NOMO-1 treated with dmso at 0.1 percent for 144 hours (cell line): ENCODE results near the gene TNS3.
A peak's percentile ranks its signal among the peaks of the same experiment; 100 is the strongest.

Experiments used
- DNase-seq: peaks from one replicate; lab custom pipeline; 2025; ENCODE audit not compliant: unreplicated experiment; lab: John Stamatoyannopoulos, UW

TNS3 gene

DNA sequence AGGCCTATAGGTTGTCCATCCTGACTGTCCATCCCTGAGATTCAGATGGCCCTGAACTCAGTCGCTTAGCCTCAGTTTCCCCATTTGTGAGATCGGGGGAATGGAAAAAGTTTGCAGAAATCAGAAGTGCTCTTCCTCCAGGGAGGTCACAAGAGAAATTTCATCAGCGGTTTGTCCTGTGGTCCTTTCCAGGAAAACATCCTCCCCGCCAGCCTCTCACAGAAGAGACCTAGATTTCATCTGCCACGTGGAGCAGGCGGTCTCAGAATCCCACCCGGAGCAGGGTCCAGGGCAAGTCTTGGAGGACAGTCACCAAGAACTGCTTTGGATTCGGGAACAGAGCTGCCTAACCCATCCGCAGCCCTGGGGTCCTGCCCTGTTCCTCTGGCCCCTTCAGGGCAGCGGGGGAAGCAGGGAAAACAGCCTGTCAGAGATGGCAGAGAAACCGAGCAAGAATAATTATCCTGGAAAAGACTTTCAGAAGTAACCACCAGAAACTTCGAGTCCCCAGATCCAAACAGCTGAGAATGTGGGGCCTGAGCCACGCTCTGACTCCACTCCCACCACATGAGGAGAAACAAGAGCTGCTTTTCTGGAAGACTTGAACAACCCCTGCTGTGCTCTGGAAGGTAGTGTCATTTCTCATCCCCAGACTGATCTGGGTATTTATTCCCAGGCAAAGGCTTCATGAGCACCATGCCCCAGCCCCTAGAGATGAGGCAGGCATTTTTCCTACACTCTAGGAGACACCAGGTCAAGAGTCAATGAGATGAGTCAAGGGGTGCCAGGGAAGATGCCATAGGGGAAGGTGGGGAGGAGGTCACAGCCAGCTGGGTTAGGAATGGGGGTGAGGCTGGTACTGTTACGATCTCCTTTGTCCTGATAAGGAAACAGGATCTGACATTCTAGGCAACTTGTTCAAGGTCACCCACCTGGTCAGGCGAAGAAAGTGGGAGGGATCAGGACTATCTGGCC, 1.1 kb upstream of the TNS3 start:
- DNase-seq, result no peak

DNA sequence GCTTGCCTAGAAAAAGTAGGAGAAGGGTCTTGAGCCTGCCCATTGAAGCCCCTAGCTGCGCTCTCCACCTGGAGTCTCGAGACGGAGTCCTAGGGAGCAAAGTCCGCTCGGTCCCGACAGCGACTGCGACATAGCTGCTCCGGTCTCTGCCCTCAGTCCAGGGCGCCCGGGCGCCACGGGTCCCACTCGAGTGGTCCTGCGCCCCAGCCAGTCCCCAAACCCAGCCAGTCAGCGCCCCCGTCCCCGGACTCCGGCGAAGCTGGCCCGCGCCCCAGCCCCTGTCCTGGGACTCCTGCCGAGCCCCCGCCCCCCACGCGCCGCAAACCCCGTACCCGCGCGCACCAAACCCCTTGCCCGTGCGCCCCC, 490 bp downstream of the TNS3 start:
- DNase-seq, result no peak

GRCh38 chr7:47580811-47581331, 1.0 kb downstream of the TNS3 start:
- DNase-seq, result peak; percentile 21

DNA sequence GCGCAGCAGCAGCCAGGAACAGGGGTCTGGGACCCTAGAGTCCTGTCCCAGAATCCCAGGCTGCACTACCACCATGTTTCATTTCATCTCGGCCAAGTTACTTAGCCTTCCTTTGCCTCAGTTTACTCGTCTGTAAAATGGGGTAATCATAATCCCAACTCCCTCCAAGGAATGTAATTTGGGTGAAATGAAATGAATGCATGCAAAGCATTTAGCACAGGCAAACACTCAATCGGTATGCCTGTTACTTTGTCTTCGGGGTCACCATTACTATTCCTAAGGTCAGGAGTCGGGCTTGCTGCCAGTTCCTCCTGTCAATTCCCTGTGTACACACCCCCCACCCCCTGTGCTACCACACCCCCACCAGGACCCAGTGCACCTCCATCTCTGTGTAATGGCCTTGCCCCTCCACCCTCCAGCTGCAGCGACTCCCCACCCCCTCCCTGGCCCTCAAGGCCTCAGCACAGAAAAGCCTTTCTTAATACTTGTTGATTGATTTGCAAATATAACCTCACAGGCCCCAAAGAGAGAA, 1.7 kb downstream of the TNS3 start:
- no peak for DNase-seq

- no peak for DNase-seq
These were observed 2.5 kb downstream of the TNS3 start for GRCh38 chr7:47579458-47579857.

- DNase-seq, result no peak
These were observed 3.2 kb downstream of the TNS3 start for GRCh38 chr7:47578579-47579270.

DNA sequence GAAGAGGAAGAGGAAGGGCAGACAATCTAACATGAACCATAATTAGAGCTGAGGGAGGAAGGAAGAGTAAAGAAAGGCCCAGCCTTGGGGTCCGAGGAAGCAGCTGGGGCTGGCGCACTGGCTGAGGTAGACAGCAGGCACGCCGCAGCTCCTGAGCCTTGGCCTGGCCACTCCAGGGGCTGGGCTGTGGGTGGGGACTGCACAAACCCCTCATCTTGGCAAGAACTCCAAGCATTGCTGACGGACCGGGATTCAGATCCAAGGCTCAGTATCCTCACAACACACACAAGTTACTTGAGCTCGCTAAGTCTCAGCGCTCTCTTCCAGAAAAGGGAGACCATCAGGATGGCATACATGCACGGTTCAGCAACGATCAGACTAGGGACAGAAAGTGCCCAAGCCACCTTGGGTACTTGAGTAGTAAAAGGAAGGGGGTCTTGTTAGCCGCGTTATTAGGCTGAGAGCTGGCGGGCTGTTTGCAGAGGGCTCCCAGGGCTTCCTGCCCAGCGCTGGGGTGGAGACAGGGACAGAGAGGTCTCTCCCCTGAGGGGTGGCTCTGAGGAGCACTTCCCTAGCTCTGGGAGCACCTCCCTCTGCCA, 4.5 kb downstream of the TNS3 start:
- peak; percentile 53 for DNase-seq

- no peak for DNase-seq
These were observed 5.0 kb downstream of the TNS3 start for GRCh38 chr7:47576866-47577306.

GRCh38 chr7:47576031-47576865, 5.7 kb downstream of the TNS3 start:
- peak; percentile 16 for DNase-seq

DNA sequence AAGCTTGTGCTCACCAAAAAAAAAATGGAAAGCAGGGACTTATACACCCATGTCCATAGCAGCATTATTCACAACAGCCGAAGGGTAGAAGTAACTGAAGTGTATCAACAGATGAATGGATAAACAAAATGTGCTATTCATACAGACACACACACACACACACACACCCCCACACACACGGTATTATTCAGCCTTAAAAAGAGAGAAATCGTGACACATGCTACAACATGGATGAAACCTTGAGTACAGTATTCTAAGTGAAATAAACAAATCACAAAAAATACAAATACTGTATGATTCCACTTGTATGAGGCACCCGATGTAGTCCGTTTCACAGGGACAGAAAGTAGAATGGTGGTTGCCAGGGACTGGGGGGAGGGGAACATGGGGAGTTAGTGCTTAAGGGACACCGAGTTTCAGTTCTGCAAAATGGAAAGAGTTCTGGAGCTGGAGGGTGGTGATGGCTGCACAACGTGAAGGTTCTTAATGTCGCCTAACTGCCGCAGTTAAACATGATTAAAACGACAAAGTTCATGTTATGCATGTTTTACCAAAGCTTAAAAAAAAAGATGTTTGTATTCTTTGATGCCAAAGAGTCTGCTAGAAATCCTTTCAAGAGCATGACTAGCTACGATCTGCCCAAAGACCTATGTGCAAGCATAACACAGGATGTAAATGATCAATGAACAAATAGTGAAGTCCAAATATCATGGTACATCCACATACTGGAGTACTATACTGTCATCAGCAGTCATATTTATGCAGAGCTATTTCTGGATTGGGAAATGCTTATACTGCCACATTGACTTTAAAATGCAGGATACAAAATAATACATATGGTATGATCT, 7.2 kb downstream of the TNS3 start:
- peak; percentile 98 for DNase-seq

- peak; percentile 52 for DNase-seq
These were observed 8.0 kb downstream of the TNS3 start for GRCh38 chr7:47573758-47574481.

DNA sequence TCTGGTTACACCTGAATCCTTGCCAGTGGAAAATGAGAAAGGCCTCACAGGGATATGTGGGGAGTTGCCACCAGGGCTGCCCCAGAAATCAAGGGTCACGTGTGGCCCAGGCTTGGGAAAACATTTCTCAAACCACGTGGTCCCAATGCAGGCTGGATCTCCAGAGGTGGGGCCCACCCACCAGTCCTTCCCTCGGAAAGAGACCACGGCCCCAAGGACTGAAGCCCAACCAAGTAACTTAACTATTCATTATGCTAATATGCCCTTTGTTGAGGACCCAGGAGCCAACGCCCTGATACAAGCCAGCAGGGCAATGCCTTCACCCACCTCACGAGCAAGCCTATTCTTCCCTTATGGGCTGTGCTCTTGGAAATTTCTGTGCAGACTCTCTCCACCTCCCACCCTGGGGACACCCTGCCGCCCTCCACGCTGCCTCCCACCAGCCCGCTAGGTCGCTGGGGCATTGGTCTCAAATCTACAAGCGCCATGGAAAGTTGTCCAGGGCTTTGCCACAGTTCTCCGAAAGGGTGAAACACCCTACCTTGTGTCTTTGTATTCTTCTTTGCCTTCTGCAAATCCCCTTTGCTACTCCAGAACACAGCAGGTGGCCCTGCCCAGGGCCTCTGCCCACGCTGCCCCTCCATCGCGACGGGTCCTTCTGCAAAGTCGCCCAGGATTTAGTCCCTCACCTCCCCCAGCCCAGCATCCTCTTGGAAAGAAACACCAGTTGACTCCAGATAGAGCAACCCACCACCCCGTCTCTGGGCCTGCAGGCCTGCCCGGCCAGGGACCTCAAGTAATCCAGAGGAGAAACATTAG, 8.8 kb downstream of the TNS3 start:
- no peak for DNase-seq

GRCh38 chr7:47572094-47572445, 9.8 kb downstream of the TNS3 start:
- DNase-seq, result no peak

DNA sequence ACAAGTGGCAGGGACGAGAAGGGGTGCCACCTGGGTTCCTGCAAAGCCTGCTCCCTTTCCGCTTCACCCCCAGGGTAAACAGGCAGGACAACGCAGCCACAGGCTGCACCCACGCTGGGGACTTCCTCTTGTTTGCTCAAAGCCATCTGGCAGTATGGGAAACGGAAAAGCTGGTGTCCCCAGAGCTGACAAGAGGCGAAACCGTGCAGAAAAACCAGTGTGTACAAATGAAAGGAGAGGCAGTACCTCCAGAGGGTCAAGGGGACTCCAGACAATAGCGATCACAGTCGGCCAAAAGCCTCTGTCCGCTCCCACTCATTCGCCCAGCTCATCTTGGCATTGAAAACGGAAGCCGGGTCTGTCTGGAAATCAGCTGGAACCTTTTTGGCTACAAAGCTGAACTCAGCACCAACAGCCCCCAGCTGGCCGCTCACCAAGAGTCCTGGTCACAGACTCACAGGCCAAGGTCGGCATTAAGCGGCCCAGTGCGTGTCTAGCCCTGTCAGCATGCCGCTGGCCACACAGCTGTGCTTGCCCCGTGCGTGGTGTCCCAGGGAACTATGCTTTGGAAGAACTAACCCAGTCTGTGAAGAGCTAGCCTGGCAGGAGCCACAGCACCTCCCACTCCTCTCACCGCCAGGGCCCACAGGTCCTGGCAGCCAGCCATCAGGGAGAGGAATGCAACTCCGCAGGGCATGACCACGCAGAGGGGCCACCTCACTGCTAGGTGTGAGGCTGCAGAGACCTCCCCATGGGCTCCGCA, 10.4 kb downstream of the TNS3 start:
- peak; percentile 23 for DNase-seq

DNA sequence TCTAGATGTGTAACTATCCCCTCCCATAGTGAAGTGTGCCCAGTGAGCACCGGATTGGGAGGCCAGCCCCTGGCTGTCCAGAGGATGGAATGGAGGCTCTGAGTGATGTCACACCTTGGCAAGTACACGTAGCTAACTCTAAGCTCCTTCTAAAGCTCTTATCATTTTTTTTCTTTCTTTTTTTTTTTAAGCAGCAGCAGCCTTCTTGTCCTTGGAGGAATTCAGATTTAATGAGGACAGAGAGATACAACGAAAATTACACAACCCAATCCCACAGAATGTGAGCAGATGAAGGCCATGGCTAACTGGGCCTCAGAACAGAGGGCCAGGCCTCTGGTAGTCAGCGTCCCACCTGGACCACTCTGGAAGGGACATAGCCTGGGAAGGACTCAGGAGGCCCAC, 11.3 kb downstream of the TNS3 start:
- no peak for DNase-seq

DNA sequence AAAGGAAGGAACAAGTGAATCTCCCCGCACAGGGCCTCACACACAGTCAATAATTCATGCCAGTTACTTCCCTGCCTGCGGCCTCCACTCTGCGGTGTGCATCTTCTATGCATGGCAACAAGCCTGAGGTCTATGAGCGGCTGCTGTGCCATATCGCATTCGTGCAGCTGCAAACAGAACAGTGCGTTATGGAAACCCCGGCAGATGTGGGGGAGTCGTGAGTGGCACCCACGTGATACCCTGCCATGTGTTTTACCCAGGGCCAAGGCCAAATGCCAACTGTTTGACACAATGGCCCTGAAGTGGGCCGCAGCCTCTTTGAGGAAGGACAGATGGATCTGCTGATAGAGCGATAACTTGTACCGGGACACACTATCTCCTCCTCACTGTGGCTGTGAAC, 13.4 kb downstream of the TNS3 start:
- DNase-seq, result peak; percentile 66

DNA sequence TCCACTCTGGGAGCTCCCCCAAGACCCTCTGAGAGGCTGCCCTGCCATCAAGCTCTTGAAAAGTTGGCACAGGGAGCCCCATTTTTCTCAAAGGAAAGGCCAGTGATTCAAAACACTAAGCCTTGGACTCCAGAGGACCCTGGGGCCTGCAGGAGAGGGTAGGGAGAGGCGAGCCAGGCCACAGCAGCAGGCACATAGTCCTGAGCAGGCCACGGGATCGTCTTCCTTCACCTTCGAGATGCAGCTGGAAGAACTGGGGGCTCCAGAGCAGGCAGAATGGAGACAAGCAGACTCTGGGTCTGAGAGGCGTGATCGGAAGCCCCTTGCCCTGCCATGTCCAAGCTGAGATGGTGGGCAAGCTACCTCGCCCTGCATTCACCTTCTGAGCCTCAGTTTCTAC, 13.9 kb downstream of the TNS3 start:
- DNase-seq, result no peak
